B cell (primary cell): ENCODE measurements around the gene IFNAR2.

Source experiments
- CTCF ChIP-seq: fragments of 200-600 bp; IDR thresholded peaks from one replicate; pipeline ENCODE4 v1.8.0; 2022; ENCODE audit warnings: antibody characterized with exemption, mild to moderate bottlenecking
- EZH2 ChIP-seq: IDR thresholded peaks from 2 replicates; pipeline ENCODE4 v1.6.1; 2012; ENCODE audit warnings: borderline replicate concordance, low read depth, mild to moderate bottlenecking, moderate library complexity, low read length; ENCODE audit not compliant: insufficient read depth, poor library complexity, severe bottlenecking

- TF ChIP-seq CTCF, result no peak
- TF ChIP-seq EZH2, result no peak
Observed at GRCh38 chr21:33278721-33279120, 49.0 kb downstream of the IFNAR2 start.
